K562 (cell line): Measurements from ENCODE around the gene SELPLG. TPM values are rescaled to one million over a fixed set of nuclear protein-coding genes. Genes with fewer than 3 reads are reported as not detected.

Source experiments
- ATF1 ChIP-seq, 2 experiments: fragments of 450-650 bp in 1 of 2; IDR thresholded peaks; 2 replicates each; pipeline ENCODE4 v1.6.1; 2016; ENCODE audit warnings: missing compliant biosample characterization in 1 of 2, missing genetic modification characterization in 1 of 2
- CBFA2T3 ChIP-seq: fragments of 450-650 bp; IDR thresholded peaks from 2 replicates; pipeline ENCODE4 v1.6.1; 2017
- CBX1 ChIP-seq: sonication (generic); IDR thresholded peaks from 2 replicates; pipeline ENCODE4 v1.6.1; 2016; ENCODE audit warnings: antibody characterized with exemption, low read depth, mild to moderate bottlenecking
- CREB3 ChIP-seq: fragments of 450-650 bp; conservative IDR thresholded peaks from 2 replicates; pipeline ENCODE4 v1.6.1; 2016; ENCODE audit warnings: missing genetic modification characterization, low read depth, mild to moderate bottlenecking, missing compliant biosample characterization, moderate library complexity
- CXXC5 ChIP-seq: fragments of 250-450 bp; sonication (Bioruptor Pico); IDR thresholded peaks from 2 replicates; pipeline ENCODE4 v1.8.0; 2022; ENCODE audit warnings: inconsistent platforms, mild to moderate bottlenecking, moderate library complexity
- HINFP ChIP-seq: fragments of 450-650 bp; conservative IDR thresholded peaks from 2 replicates; pipeline ENCODE4 v1.6.1; 2016; ENCODE audit warnings: missing genetic modification characterization, low read depth, mild to moderate bottlenecking, control low read depth, missing compliant biosample characterization
- HNRNPH1 ChIP-seq: fragments of 200-400 bp; formaldehyde crosslinking; optimal IDR thresholded peaks from 2 replicates; pipeline ENCODE3; 2017; ENCODE audit warnings: low read depth, mild to moderate bottlenecking, low read length, moderate library complexity
- MYC ChIP-seq, 2 experiments: fragments of 250-450 bp in 1 of 2; sonication (Bioruptor Pico) in 1 of 2; IDR thresholded peaks; 2 replicates each; pipeline versions ENCODE4 v1.5.1 to v1.6.1; 2012 to 2021; ENCODE audit warnings: low read depth in 2 of 2, borderline replicate concordance in 1 of 2, improper control_type of control experiment in 1 of 2, low read length in 1 of 2, mild to moderate bottlenecking in 1 of 2, moderate library complexity in 1 of 2
- SRSF3 ChIP-seq: fragments of 200-400 bp; formaldehyde crosslinking; IDR thresholded peaks from 2 replicates; pipeline ENCODE4 v1.6.1; 2016; ENCODE audit warnings: mild to moderate bottlenecking, low read length, moderate library complexity; ENCODE audit not compliant: insufficient read depth
- ZC3H8 ChIP-seq: fragments of 450-650 bp; IDR thresholded peaks from 2 replicates; pipeline ENCODE4 v1.6.1; 2017
- ZKSCAN1 ChIP-seq: fragments of 150-350 bp; IDR thresholded peaks from 2 replicates; pipeline ENCODE4 v1.6.1; 2016; ENCODE audit warnings: low read depth, low read length
- ZNF41 ChIP-seq: fragments of 250-450 bp; sonication (Bioruptor Pico); conservative IDR thresholded peaks from 2 replicates; pipeline ENCODE4 v1.4.0; 2020; ENCODE audit warnings: mild to moderate bottlenecking
- ZNF518B ChIP-seq: fragments of 250-450 bp; sonication (Bioruptor Pico); IDR thresholded peaks from 2 replicates; pipeline ENCODE4 v1.5.0; 2021; ENCODE audit warnings: mild to moderate bottlenecking, moderate library complexity
- ZNF551 ChIP-seq: fragments of 250-450 bp; sonication (Bioruptor Pico); IDR thresholded peaks from 2 replicates; pipeline ENCODE4 v1.5.0; 2021; ENCODE audit warnings: mild to moderate bottlenecking, moderate library complexity
- ZNF592 ChIP-seq: fragments of 450-650 bp; IDR thresholded peaks from 2 replicates; pipeline ENCODE4 v1.6.1; 2017; ENCODE audit warnings: antibody characterized with exemption, mild to moderate bottlenecking
- ZNF766 ChIP-seq: fragments of 200-800 bp; sonication (Bioruptor generic); conservative IDR thresholded peaks from 2 replicates; pipeline ENCODE4 v1.6.1; 2016; ENCODE audit warnings: missing genetic modification characterization, missing compliant biosample characterization
- polyA plus RNA-seq, 8 experiments: library from polyadenylated mRNA; depleted of rRNA in 4 of 8; stranded (reverse) in 5 of 8; unstranded in 3 of 8; fragments of >200 nt; fragmentation: Nextera tagmentation in 2 of 8; fragmentation: Illumina TruSeq in 1 of 8; extraction: Ambion mirVana in 2 of 8; extraction: Trizol in 1 of 8; gene quantifications; 2 replicates each; pipeline versions ENCODE4 v1.2.1 to v1.2.3, GENCODE V29; 2011 to 2014; ENCODE audit warnings: inconsistent platforms in 1 of 8, missing spikeins in 1 of 8
- total RNA-seq, 7 experiments: library from RNA; depleted of rRNA in 6 of 7; stranded (reverse); fragments of >200 nt in 6 of 7; fragmentation: Illumina TruSeq in 2 of 7; extraction: Trizol in 2 of 7; gene quantifications; 2 replicates each; pipeline versions ENCODE4 v1.2.1 to v1.2.3, GENCODE V29; 2011 to 2021; ENCODE audit warnings: low replicate concordance in 1 of 7

Gene SELPLG
- total and polyA plus RNA-seq, 9 of the 15 experiments (the other 6 are each of a cell fraction or from before 2014, with no cell fraction given): 0.22 to 10.2 (median 1.7) TPM

- TF ChIP-seq ZNF592 (peak; percentile 94), CREB3 (tag) (peak; percentile 82; the same call in 1 of the 2 replicates), ZNF766 (CRISPR knock-in tag) (0 out of 2 replicates have a peak, but pooled peaks have one; percentile 44), ATF1 (CRISPR knock-in tag; IDR thresholded peaks at IDR 0.05) (no peak), ATF1 (tag; IDR thresholded peaks at IDR 0.05) (no peak), ZNF518B (CRISPR knock-in tag) (no peak), ZKSCAN1 (no peak), CBX1 (no peak), CBFA2T3 (no peak), ZC3H8 (no peak), ZNF551 (CRISPR knock-in tag) (no peak), HINFP (tag) (peak; percentile 74; the same call in 1 of the 2 replicates), ZNF41 (CRISPR knock-in tag) (0 out of 2 replicates have a peak, but pooled peaks have one; percentile 55), HNRNPH1 (no peak), MYC (IDR thresholded peaks at IDR 0.05; ENCODE audit: low read depth, low read length) (no peak), MYC (CRISPR knock-in tag; IDR thresholded peaks at IDR 0.05; ENCODE audit: borderline replicate concordance, low read depth) (peak; percentile 36; the same call in 1 of the 2 replicates), CXXC5 (peak; percentile 56), SRSF3 (no peak)
These were observed 14.1 kb downstream of the SELPLG start (continued) for GRCh38 chr12:108619369-108620160.
